Fibroblast of lung (primary cell): Measurements from ENCODE around the gene MACF1. TPM values are rescaled to one million over a fixed set of nuclear protein-coding genes. Genes with fewer than 3 reads are reported as not detected.

Experiments
- DNase-seq, 2 donors: peaks; one replicate each; pipeline versions ENCODE4 v3.0.0 to v3.0.0-alpha.2; 2010; ENCODE audit warnings: low read depth in 2 of 2
- H2AFZ ChIP-seq: 2 replicates; pipeline ENCODE4 v1.5.1; 2012; ENCODE audit warnings: low read length, control low read depth, inconsistent platforms
- H3K27ac ChIP-seq: 2 replicates; pipeline ENCODE4 v1.5.1; 2011; ENCODE audit warnings: low read length, control low read depth; ENCODE audit not compliant: insufficient read depth
- H3K27me3 ChIP-seq: 2 replicates; pipeline ENCODE4 v1.5.1; 2011; ENCODE audit warnings: mild to moderate bottlenecking, low read length; ENCODE audit not compliant: control insufficient read depth, insufficient read depth
- H3K36me3 ChIP-seq: 2 replicates; pipeline ENCODE4 v1.5.1; 2011; ENCODE audit warnings: low read length; ENCODE audit not compliant: control insufficient read depth, insufficient read depth
- H3K4me1 ChIP-seq: 2 replicates; pipeline ENCODE4 v1.5.1; 2011; ENCODE audit warnings: low read length; ENCODE audit not compliant: control insufficient read depth, insufficient read depth; ENCODE audit errors: extremely low read depth
- H3K4me2 ChIP-seq: 2 replicates; pipeline ENCODE4 v1.5.1; 2011; ENCODE audit warnings: low read length, control low read depth; ENCODE audit not compliant: insufficient read depth; ENCODE audit errors: extremely low read depth
- H3K4me3 ChIP-seq, 4 experiments: fragments of 200-600 bp in 1 of 4; sonication (generic) in 1 of 4; replicated peaks in 1 of 4; 2 replicates each; pipeline ENCODE4 v1.5.1; 2011 to 2016; ENCODE audit warnings: low read length in 4 of 4, low read depth in 3 of 4, mild to moderate bottlenecking in 3 of 4, control low read depth in 2 of 4, inconsistent platforms in 1 of 4, mixed read lengths in 1 of 4; ENCODE audit not compliant: insufficient read depth in 1 of 4; ENCODE audit errors: control extremely low read depth in 1 of 4
- H3K79me2 ChIP-seq: 2 replicates; pipeline ENCODE4 v1.5.1; 2012; ENCODE audit warnings: mild to moderate bottlenecking, low read length, inconsistent platforms; ENCODE audit not compliant: control insufficient read depth, insufficient read depth
- H3K9ac ChIP-seq: 2 replicates; pipeline ENCODE4 v1.5.1; 2011; ENCODE audit warnings: mild to moderate bottlenecking, low read length, control low read depth; ENCODE audit not compliant: insufficient read depth
- H3K9me3 ChIP-seq: 2 replicates; pipeline ENCODE4 v1.5.1; 2012; ENCODE audit warnings: low read depth, low read length; ENCODE audit not compliant: control insufficient read depth, insufficient read depth
- H4K20me1 ChIP-seq: 2 replicates; pipeline ENCODE4 v1.5.1; 2011; ENCODE audit warnings: low read length; ENCODE audit not compliant: control insufficient read depth, insufficient read depth; ENCODE audit errors: extremely low read depth
- EZH2 ChIP-seq: IDR thresholded peaks from 2 replicates; pipeline ENCODE4 v1.5.1; 2012; ENCODE audit warnings: low read length, control low read depth, mild to moderate bottlenecking; ENCODE audit errors: missing control alignments
- polyA plus RNA-seq, 2 donors: library from polyadenylated mRNA; depleted of rRNA in 1 of 2; stranded (reverse) in 1 of 2; unstranded in 1 of 2; fragments of >200 nt; gene quantifications; 2 replicates each; pipeline ENCODE4 v1.2.1, GENCODE V29; 2011 to 2012; ENCODE audit warnings: missing spikeins in 1 of 2
- total RNA-seq: library from RNA; depleted of rRNA; stranded (reverse); fragments of >200 nt; gene quantifications from 2 replicates; pipeline ENCODE4 v1.2.1, GENCODE V29; 2014
- TF ChIP-seq, protein P1 (sequence below), 2 donors: IDR thresholded peaks in 1 of 2; conservative IDR thresholded peaks in 1 of 2; 1 replicate in 1 of 2; 2 replicates in 1 of 2; pipeline ENCODE4 v1.5.1; 2011 to 2012; ENCODE audit warnings: low read length in 2 of 2, control low read depth in 1 of 2, inconsistent platforms in 1 of 2, low read depth in 1 of 2, mild to moderate bottlenecking in 1 of 2

MACF1 gene
- total and polyA plus RNA-seq, 2 donors (not counting 1 experiment from before 2014, with no cell fraction given), result 178 to 414 TPM

DNA sequence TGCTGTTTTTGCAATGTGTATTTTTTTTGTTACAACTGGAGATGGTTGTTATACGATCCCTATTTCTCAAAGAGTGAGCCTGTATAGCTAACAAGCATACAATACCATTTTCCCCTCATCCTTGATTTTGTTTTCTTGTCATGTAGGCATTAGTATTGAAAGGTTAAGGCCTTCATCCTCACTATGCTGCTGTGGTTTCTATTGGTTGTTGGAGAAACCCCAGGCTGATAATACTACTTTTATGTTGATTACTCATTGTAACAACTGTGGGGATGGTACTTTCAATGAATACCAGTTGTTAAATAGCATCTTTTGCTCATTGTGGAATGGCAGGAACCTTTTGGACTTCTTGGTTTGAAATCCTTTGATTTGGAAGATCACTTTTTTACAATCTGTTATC, 39.0 kb upstream of the MACF1 start:
- no peak overlapping the region for H3K9ac ChIP-seq
- no peaks in the 10 kb centered on the region for H3K9me3 ChIP-seq
- TF ChIP-seq EZH2, result no peak
- TF ChIP-seq, protein P1, sequence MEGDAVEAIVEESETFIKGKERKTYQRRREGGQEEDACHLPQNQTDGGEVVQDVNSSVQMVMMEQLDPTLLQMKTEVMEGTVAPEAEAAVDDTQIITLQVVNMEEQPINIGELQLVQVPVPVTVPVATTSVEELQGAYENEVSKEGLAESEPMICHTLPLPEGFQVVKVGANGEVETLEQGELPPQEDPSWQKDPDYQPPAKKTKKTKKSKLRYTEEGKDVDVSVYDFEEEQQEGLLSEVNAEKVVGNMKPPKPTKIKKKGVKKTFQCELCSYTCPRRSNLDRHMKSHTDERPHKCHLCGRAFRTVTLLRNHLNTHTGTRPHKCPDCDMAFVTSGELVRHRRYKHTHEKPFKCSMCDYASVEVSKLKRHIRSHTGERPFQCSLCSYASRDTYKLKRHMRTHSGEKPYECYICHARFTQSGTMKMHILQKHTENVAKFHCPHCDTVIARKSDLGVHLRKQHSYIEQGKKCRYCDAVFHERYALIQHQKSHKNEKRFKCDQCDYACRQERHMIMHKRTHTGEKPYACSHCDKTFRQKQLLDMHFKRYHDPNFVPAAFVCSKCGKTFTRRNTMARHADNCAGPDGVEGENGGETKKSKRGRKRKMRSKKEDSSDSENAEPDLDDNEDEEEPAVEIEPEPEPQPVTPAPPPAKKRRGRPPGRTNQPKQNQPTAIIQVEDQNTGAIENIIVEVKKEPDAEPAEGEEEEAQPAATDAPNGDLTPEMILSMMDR (conservative IDR thresholded peaks at IDR 0.05 in 1 of 2, IDR thresholded peaks at IDR 0.05 in 1 of 2; ENCODE audit: low read depth in 1 of 2, low read length in 2 of 2), result no peak
- no peak overlapping the region for H3K27ac ChIP-seq
- H3K79me2 ChIP-seq, result peaks cover 71% of the 10 kb centered on the region
- no peak overlapping the region for H3K4me2 ChIP-seq
- H2AFZ ChIP-seq, result no peak overlapping the region
- no peak overlapping the region for H3K4me3 ChIP-seq
- DNase-seq, result no peak
- no peaks in the 10 kb centered on the region for H3K27me3 ChIP-seq
- H3K36me3 ChIP-seq, result no peaks in the 10 kb centered on the region
- H4K20me1 ChIP-seq, result no peaks in the 10 kb centered on the region
- H3K4me1 ChIP-seq, result peaks cover 15% of the 10 kb centered on the region

DNA sequence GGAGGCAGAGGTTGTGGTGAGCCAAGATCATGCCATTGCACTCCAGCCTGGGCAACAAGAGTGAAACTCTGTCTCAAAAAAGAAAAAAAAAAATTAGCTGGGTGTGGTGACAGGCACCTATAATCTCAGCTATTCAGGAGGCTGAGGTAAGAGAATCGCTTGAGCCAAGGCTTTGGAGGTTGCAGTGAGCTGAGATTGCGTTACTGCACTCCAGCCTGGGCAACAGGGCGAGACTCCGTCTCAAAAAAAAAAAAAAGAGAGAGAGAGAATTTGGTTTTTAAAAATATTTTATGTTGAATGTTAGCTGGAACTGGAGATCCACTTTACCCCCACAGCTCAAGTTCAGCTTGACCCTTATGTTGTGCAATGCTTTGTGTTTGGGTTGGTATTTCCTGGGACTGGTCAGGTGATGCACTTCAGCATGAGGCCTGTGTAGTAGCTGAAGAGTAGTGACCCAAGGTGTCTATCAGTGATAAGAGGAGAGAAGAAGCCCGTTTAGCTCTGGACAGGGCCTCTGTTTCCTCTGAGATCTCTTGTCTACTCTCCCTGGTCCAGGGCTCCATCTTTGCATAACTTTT, 36.8 kb upstream of the MACF1 start:
- Histone ChIP-seq H2AFZ (no peak overlapping the region), H3K4me3 (no peak overlapping the region), H3K9me3 (no peaks in the 10 kb centered on the region), H3K36me3 (no peaks in the 10 kb centered on the region), H4K20me1 (no peaks in the 10 kb centered on the region), H3K27me3 (no peaks in the 10 kb centered on the region), H3K79me2 (peaks cover 74% of the 10 kb centered on the region), H3K4me2 (no peak overlapping the region), H3K4me1 (peaks cover 18% of the 10 kb centered on the region), H3K27ac (no peak overlapping the region), H3K9ac (no peak overlapping the region)
- DNase-seq, result peak; percentile 54 to 67
- TF ChIP-seq, protein P1 (conservative IDR thresholded peaks at IDR 0.05 in 1 of 2, IDR thresholded peaks at IDR 0.05 in 1 of 2; ENCODE audit: low read depth in 1 of 2, low read length in 2 of 2), result no peak
- TF ChIP-seq EZH2, result no peak

DNA sequence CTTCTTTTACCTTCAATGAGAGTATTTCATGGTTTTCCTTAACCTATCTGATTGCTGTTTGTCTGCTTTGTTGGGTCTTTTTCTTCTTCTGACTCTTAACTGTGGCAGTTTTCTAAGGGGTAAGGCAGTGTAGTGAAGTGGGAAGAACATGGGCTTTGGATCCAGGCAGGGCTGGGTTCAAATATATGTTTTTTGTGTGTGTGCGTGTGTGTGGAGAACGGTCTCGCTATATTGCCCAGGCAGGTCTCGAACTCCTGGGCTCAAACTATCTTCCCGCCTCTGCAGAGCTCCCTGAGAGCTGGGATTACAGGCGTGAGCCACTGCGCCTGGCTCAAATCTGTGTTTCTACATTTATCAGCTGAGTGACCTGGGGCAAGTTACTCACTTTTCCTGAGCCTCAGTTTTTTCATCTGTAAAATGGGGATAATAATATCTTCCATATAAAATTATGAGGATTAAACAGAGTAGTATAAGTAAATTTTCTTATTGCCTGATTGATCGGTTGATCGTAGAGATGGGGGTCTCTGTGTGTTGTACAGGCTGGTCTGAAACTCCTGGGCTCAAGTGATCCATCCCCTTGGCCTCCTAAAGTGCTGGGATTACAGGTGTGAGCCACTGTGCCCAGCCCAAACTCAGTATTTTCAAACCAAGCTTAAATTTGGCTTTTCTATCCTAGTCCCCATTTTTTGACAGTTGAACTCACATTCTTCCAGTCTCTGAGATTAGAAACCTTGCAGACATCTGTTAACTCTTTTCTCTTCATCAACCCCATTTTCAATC, 36.0 kb upstream of the MACF1 start:
- Histone ChIP-seq H4K20me1 (no peaks in the 10 kb centered on the region), H3K27ac (no peak overlapping the region), H2AFZ (no peak overlapping the region), H3K4me2 (no peak overlapping the region), H3K79me2 (peaks cover 76% of the 10 kb centered on the region), H3K27me3 (no peaks in the 10 kb centered on the region), H3K9me3 (no peaks in the 10 kb centered on the region), H3K9ac (no peak overlapping the region), H3K4me3 (no peak overlapping the region), H3K36me3 (no peaks in the 10 kb centered on the region), H3K4me1 (peaks cover 21% of the 10 kb centered on the region)
- DNase-seq, result no peak
- TF ChIP-seq, protein P1 (conservative IDR thresholded peaks at IDR 0.05 in 1 of 2, IDR thresholded peaks at IDR 0.05 in 1 of 2; ENCODE audit: low read depth in 1 of 2, low read length in 2 of 2), result no peak
- TF ChIP-seq EZH2, result no peak
